H9 (cell line): ENCODE measurements around the gene C2orf42. TPM values are rescaled to one million over a fixed set of nuclear protein-coding genes. Genes with fewer than 3 reads are reported as not detected.
"Not testable (repeated sequence)": the region's sequence is repeated elsewhere in the genome, so short reads cannot be mapped to it uniquely, and the experiment has no call there.

ENCODE experiments used
- DNase-seq: peaks from one replicate; pipeline ENCODE4 v3.0.0-alpha.2; 2017
- H2AFZ ChIP-seq: one replicate; pipeline ENCODE4 v1.6.1; 2013; ENCODE audit warnings: mild to moderate bottlenecking, low read length, control low read depth, moderate library complexity
- H2AK5ac ChIP-seq: 2 replicates; pipeline ENCODE4 v1.6.1; 2013; ENCODE audit warnings: low read length, control low read depth, mixed read lengths; ENCODE audit not compliant: insufficient read length
- H2BK120ac ChIP-seq: one replicate; pipeline ENCODE4 v1.6.1; 2013; ENCODE audit warnings: low read depth, mild to moderate bottlenecking, low read length, control low read depth, inconsistent platforms; ENCODE audit not compliant: poor library complexity, severe bottlenecking
- H2BK12ac ChIP-seq: 2 replicates; pipeline ENCODE4 v1.6.1; 2013; ENCODE audit warnings: low read length, control low read depth, mixed read lengths, low read depth; ENCODE audit not compliant: insufficient read length
- H2BK15ac ChIP-seq: 2 replicates; pipeline ENCODE4 v1.6.1; 2013; ENCODE audit warnings: low read depth, low read length, control low read depth
- H2BK20ac ChIP-seq: one replicate; pipeline ENCODE4 v1.6.1; 2013; ENCODE audit warnings: low read depth, mild to moderate bottlenecking, low read length, control low read depth, inconsistent platforms; ENCODE audit not compliant: poor library complexity, severe bottlenecking
- H2BK5ac ChIP-seq: 2 replicates; pipeline ENCODE4 v1.6.1; 2013; ENCODE audit warnings: low read length, control low read depth, mixed read lengths; ENCODE audit not compliant: insufficient read length
- H3K14ac ChIP-seq: 2 replicates; pipeline ENCODE4 v1.6.1; 2013; ENCODE audit warnings: low read length, control low read depth; ENCODE audit not compliant: insufficient read depth
- H3K18ac ChIP-seq: 2 replicates; pipeline ENCODE4 v1.6.1; 2013; ENCODE audit warnings: low read depth, mild to moderate bottlenecking, mixed read lengths, low read length, control low read depth; ENCODE audit not compliant: insufficient read length
- H3K23ac ChIP-seq: 2 replicates; pipeline ENCODE4 v1.6.1; 2013; ENCODE audit warnings: low read length, control low read depth, mixed read lengths, low read depth; ENCODE audit not compliant: insufficient read length
- H3K23me2 ChIP-seq: 2 replicates; pipeline ENCODE4 v1.6.1; 2013; ENCODE audit warnings: low read depth, mild to moderate bottlenecking, mixed read lengths, low read length, control low read depth; ENCODE audit not compliant: insufficient read length, poor library complexity, severe bottlenecking
- H3K27ac ChIP-seq: 2 replicates; pipeline ENCODE4 v1.5.1; 2013; ENCODE audit warnings: low read length, control low read depth, mixed read lengths, low read depth; ENCODE audit not compliant: insufficient read length
- H3K27me3 ChIP-seq: 2 replicates; pipeline ENCODE4 v1.6.1; 2013; ENCODE audit warnings: low read length, control low read depth, inconsistent platforms; ENCODE audit not compliant: insufficient read depth
- H3K4ac ChIP-seq: 2 replicates; pipeline ENCODE4 v1.6.1; 2013; ENCODE audit warnings: low read depth, mild to moderate bottlenecking, control low read depth, inconsistent platforms, low read length, moderate library complexity
- H3K4me1 ChIP-seq: 2 replicates; pipeline ENCODE4 v1.6.1; 2013; ENCODE audit warnings: low read length, control low read depth, inconsistent platforms; ENCODE audit not compliant: insufficient read depth
- H3K4me2 ChIP-seq: 2 replicates; pipeline ENCODE4 v1.6.1; 2013; ENCODE audit warnings: low read length, control low read depth, mixed read lengths; ENCODE audit not compliant: insufficient read length, insufficient read depth
- H3K56ac ChIP-seq: 2 replicates; pipeline ENCODE4 v1.6.1; 2013; ENCODE audit warnings: low read depth, mild to moderate bottlenecking, mixed read lengths, low read length, control low read depth; ENCODE audit not compliant: insufficient read length
- H3K79me1 ChIP-seq: 2 replicates; pipeline ENCODE4 v1.6.1; 2013; ENCODE audit warnings: low read depth, mild to moderate bottlenecking, moderate library complexity, low read length, control low read depth, inconsistent platforms; ENCODE audit not compliant: insufficient read depth, poor library complexity, severe bottlenecking
- H3K79me2 ChIP-seq: 2 replicates; pipeline ENCODE4 v1.6.1; 2013; ENCODE audit warnings: low read length, control low read depth, inconsistent platforms; ENCODE audit not compliant: insufficient read depth
- H3K9ac ChIP-seq: 2 replicates; pipeline ENCODE4 v1.6.1; 2013; ENCODE audit warnings: low read length, control low read depth, mixed read lengths; ENCODE audit not compliant: insufficient read length; ENCODE audit errors: extremely low read depth
- H3K9me3 ChIP-seq: one replicate; pipeline ENCODE4 v1.6.1; 2013; ENCODE audit warnings: low read depth, low read length, inconsistent platforms; ENCODE audit not compliant: control insufficient read depth
- H3T11ph ChIP-seq: one replicate; pipeline ENCODE4 v1.6.1; 2013; ENCODE audit warnings: mild to moderate bottlenecking, low read length, control low read depth, inconsistent platforms
- H4K20me1 ChIP-seq: one replicate; pipeline ENCODE4 v1.6.1; 2013; ENCODE audit not compliant: control insufficient read depth, insufficient read length, insufficient read depth
- H4K5ac ChIP-seq: 2 replicates; pipeline ENCODE4 v1.6.1; 2013; ENCODE audit warnings: low read depth, mild to moderate bottlenecking, mixed read lengths, low read length, control low read depth; ENCODE audit not compliant: insufficient read length
- H4K8ac ChIP-seq: replicated peaks from 2 replicates; pipeline ENCODE4 v1.6.1; 2013; ENCODE audit warnings: low read length, control low read depth, mixed read lengths, low read depth; ENCODE audit not compliant: insufficient read length
- H4K91ac ChIP-seq: 2 replicates; pipeline ENCODE4 v1.6.1; 2013; ENCODE audit warnings: low read depth, mild to moderate bottlenecking, moderate library complexity, mixed read lengths, low read length, control low read depth; ENCODE audit not compliant: insufficient read length
- H3K27ac Mint-ChIP-seq, 3 experiments: 2 replicates in 2 of 3; 3 replicates in 1 of 3; pipeline ENCODE4 v1.8.0; 2020 to 2021; ENCODE audit warnings: mixed read lengths in 3 of 3, mild to moderate bottlenecking in 1 of 3, moderate library complexity in 1 of 3
- H3K27me3 Mint-ChIP-seq: 2 replicates; pipeline ENCODE4 v1.8.0; 2021; ENCODE audit warnings: low read depth, mild to moderate bottlenecking, moderate library complexity, mixed read lengths
- H3K36me3 Mint-ChIP-seq, 3 experiments: 2 replicates in 2 of 3; 3 replicates in 1 of 3; pipeline ENCODE4 v1.8.0; 2020 to 2021; ENCODE audit warnings: low read depth in 3 of 3, mixed read lengths in 3 of 3; ENCODE audit not compliant: insufficient read depth in 1 of 3
- H3K4me1 Mint-ChIP-seq, 2 experiments: 2 replicates each; pipeline ENCODE4 v1.8.0; 2020; ENCODE audit warnings: mixed read lengths in 2 of 2
- H3K4me3 Mint-ChIP-seq, 2 experiments: 2 replicates in 1 of 2; 3 replicates in 1 of 2; pipeline ENCODE4 v1.8.0; 2020 to 2021; ENCODE audit warnings: mild to moderate bottlenecking in 2 of 2, mixed read lengths in 2 of 2, moderate library complexity in 1 of 2
- H3K9me3 Mint-ChIP-seq, 2 experiments: 2 replicates in 1 of 2; 3 replicates in 1 of 2; pipeline ENCODE4 v1.8.0; 2020; ENCODE audit warnings: mild to moderate bottlenecking in 2 of 2, mixed read lengths in 2 of 2, moderate library complexity in 1 of 2
- WGBS: extraction: QIAGEN DNeasy Blood & Tissue Kit; methylation state at CpG from one replicate; pipeline ENCODE4 v1.1.7; 2013; ENCODE audit warnings: missing lambda C conversion rate, low lambda C conversion rate, mixed read lengths; ENCODE audit not compliant: insufficient read length; ENCODE audit errors: extremely low coverage; 5-methylcytosine and 5-hydroxymethylcytosine counted together
- total RNA-seq: library from RNA; stranded (reverse); gene quantifications from 2 replicates; pipeline ENCODE4 v1.2.1, GENCODE V29; 2021
- TF ChIP-seq, protein P1 (sequence below): fragments of 200-600 bp; sonication (generic); conservative IDR thresholded peaks from 3 replicates; pipeline ENCODE4 v1.8.0; 2021; ENCODE audit warnings: antibody characterized with exemption, mild to moderate bottlenecking

Gene C2orf42
- total RNA-seq, 1 experiment from 2014 or later: 19.0 TPM

DNA sequence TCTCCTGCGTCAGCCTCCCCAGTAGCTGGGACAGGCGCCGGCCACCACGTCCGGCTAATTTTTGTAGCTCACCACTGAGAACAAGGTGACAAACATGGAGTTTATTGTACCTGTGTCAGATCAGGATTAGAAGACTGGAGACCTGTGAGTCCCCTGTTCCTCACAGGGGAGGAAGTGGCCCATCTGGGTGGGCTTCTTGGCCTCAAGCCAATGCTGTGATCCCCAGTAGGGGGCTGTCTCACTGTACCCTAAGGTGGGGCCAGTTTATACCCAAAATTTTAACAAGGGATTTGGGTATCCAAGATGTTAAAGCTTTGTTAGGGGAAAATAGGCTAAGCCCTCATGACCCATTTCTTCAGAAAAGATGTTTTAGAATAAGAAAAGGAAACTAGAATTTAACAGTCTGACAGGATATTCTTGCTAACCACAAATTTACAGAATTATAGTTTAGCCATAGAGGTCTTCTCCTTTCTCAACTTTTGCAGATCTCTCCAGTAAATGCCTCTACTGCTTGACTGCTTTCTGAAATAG, 87.2 kb downstream of the C2orf42 start:
- peak overlapping the region; percentile 79 to 90 (median 89); a peak in 4 of 7 replicates for H3K27ac Mint-ChIP-seq
- no peak overlapping the region for H3T11ph ChIP-seq
- H4K5ac ChIP-seq: no peak overlapping the region
- no CpG with 5 or more reads among the region's 5 CpGs for WGBS
- peak overlapping the region in 1 of 2 experiments; percentile 55; a peak in 1 of 5 replicates for H3K4me3 Mint-ChIP-seq
- TF ChIP-seq, protein P1, sequence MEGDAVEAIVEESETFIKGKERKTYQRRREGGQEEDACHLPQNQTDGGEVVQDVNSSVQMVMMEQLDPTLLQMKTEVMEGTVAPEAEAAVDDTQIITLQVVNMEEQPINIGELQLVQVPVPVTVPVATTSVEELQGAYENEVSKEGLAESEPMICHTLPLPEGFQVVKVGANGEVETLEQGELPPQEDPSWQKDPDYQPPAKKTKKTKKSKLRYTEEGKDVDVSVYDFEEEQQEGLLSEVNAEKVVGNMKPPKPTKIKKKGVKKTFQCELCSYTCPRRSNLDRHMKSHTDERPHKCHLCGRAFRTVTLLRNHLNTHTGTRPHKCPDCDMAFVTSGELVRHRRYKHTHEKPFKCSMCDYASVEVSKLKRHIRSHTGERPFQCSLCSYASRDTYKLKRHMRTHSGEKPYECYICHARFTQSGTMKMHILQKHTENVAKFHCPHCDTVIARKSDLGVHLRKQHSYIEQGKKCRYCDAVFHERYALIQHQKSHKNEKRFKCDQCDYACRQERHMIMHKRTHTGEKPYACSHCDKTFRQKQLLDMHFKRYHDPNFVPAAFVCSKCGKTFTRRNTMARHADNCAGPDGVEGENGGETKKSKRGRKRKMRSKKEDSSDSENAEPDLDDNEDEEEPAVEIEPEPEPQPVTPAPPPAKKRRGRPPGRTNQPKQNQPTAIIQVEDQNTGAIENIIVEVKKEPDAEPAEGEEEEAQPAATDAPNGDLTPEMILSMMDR: no peak; the same call in 2 of the 3 replicates
- H3K79me1 ChIP-seq: no peaks in the 10 kb centered on the region
- H2BK5ac ChIP-seq: no peak overlapping the region
- peaks cover 2% of the 10 kb centered on the region; the same call in 1 of the 2 replicates for H3K4me1 ChIP-seq
- no peak overlapping the region for H2BK15ac ChIP-seq
- no peak overlapping the region for H3K4me2 ChIP-seq
- no peak overlapping the region for H2BK120ac ChIP-seq
- H4K8ac ChIP-seq: no peak overlapping the region
- H3K56ac ChIP-seq: no peak overlapping the region
- H2BK20ac ChIP-seq: no peak overlapping the region
- H3K4me1 Mint-ChIP-seq: peaks cover 36 to 40% of the 10 kb centered on the region in 2 experiments
- H3K23me2 ChIP-seq: no peaks in the 10 kb centered on the region
- H3K9me3 Mint-ChIP-seq: no peaks in the 10 kb centered on the region
- H3K79me2 ChIP-seq: no peaks in the 10 kb centered on the region
- H3K23ac ChIP-seq: no peak overlapping the region
- DNase-seq: no peak
- H3K18ac ChIP-seq: no peak overlapping the region
- H3K36me3 Mint-ChIP-seq: no peaks in the 10 kb centered on the region
- H3K9ac ChIP-seq: no peak overlapping the region
- no peak overlapping the region for H2BK12ac ChIP-seq
- H3K9me3 ChIP-seq: no peaks in the 10 kb centered on the region
- no peak overlapping the region for H3K14ac ChIP-seq
- H4K91ac ChIP-seq: no peak overlapping the region
- no peak overlapping the region for H2AK5ac ChIP-seq
- no peak overlapping the region for H2AFZ ChIP-seq
- H3K27me3 ChIP-seq: no peaks in the 10 kb centered on the region
- H3K4ac ChIP-seq: no peak overlapping the region
- no peaks in the 10 kb centered on the region for H3K27me3 Mint-ChIP-seq
- no peaks in the 10 kb centered on the region for H4K20me1 ChIP-seq
- no peak overlapping the region for H3K27ac ChIP-seq

- not testable (repeated sequence) for H4K8ac ChIP-seq, H4K91ac ChIP-seq, H3K9ac ChIP-seq, H3K14ac ChIP-seq, H3K36me3 Mint-ChIP-seq, H3K79me1 ChIP-seq, H3K4me1 ChIP-seq, H2AFZ ChIP-seq, H2BK15ac ChIP-seq, H3K9me3 Mint-ChIP-seq, H3K79me2 ChIP-seq, H4K5ac ChIP-seq, H2BK5ac ChIP-seq, H3K27me3 Mint-ChIP-seq, H3K9me3 ChIP-seq, H3K4me3 Mint-ChIP-seq, H3K27ac ChIP-seq, H2BK20ac ChIP-seq, DNase-seq, H3T11ph ChIP-seq, H3K4ac ChIP-seq, H3K23ac ChIP-seq, H3K56ac ChIP-seq, H4K20me1 ChIP-seq, H3K4me2 ChIP-seq, H3K27me3 ChIP-seq, H2BK120ac ChIP-seq, H2BK12ac ChIP-seq, H3K18ac ChIP-seq, H2AK5ac ChIP-seq, H3K23me2 ChIP-seq
- Mint-ChIP-seq H3K27ac (0 out of 7 replicates have a peak overlapping the region, but pooled peaks of 1 of the 3 experiments have one; percentile 29), H3K4me1 (peaks cover 26 to 31% of the 10 kb centered on the region in 2 experiments)
- WGBS: no CpG with 5 or more reads among the region's 29 CpGs
These were observed 88.4 kb downstream of the C2orf42 start for GRCh38 chr2:70102323-70102905.
